ENCODE data around the gene HES5. TPM values are rescaled to one million over a fixed set of nuclear protein-coding genes. Genes with fewer than 3 reads are reported as not detected.

HES5 gene, protein sequence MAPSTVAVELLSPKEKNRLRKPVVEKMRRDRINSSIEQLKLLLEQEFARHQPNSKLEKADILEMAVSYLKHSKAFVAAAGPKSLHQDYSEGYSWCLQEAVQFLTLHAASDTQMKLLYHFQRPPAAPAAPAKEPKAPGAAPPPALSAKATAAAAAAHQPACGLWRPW
- not detected in 2 replicates for total RNA-seq

GRCh38 chr1:2529784-2530512, at the start of gene HES5:
TSS of gene HES5 (minus strand) at chr1:2530263. CDS start at chr1:2530164, 99 bp downstream.

GRCh38 chr1:2556277-2556677, 26.2 kb upstream of the HES5 start, which contains the start of gene TNFRSF14:
TSS of gene TNFRSF14 (plus strand) at chr1:2556371. CDS start at chr1:2556665, 294 bp downstream.

DNA sequence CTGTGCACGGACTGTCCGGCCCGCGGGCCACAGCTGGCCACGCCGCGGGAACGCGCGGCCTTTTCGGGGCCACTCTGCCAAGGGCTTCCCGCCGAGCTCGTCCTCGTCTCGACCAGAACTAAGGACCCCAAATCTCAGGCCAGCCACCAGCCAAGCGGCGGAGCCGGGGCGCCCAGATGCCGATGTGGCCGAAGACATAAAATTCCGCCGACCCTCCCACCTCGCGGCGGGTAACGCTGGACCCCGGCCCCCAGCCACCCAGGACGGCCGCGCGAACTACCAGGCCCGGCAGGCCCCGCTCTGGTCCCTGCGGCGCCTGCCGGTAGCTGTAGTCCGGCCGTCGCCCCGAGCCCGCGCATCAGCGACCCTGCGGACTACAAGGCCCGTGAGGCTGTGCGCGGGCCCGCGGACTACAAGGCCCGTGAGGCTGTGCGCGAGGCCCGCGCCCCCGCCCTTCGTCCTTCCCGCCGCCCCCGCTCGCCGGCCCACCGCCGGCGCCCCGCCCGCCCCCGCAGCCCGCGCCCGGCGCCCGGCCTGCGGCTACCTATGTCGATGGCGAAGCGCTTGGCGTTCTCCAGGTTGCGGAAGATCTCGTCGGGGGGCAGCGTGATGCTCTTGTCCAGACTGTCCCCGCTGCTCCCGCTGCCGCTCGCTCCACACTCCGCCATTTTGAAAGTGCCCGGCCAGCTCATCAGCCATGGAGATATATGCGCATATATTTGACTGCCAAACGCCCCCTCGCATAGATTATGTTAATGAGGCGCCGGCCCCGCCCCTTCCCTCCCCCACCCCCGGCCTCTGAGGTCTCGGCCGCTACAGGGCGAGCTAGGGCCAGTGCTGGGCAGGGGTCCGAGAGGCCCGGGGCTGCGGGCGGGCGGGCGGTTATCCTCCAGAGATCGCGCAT, 3.9 kb downstream of the HES5 start, which contains the start of gene PANK4:
PANK4 (minus strand) TSS at position 677 of the 904 bp plus-strand sequence; CDS start at position 668, 9 bp downstream.

Other genes starting within 250 kb of the HES5 start
- gene MORN1, start 138.7 kb downstream of the HES5 start, total RNA-seq, result 13.1 and 21.2 TPM in 2 replicates
- 88.2 and 107 TPM in 2 replicates for gene RER1, start 138.4 kb downstream of the HES5 start, total RNA-seq
- gene PEX10, start 117.7 kb downstream of the HES5 start, total RNA-seq, result 27.9 and 31.7 TPM in 2 replicates
- gene PLCH2, start 54.0 kb downstream of the HES5 start, total RNA-seq, result under 0.01 and 0.09 TPM in 2 replicates
- 22.6 and 25.8 TPM in 2 replicates for gene PANK4, start 3.7 kb downstream of the HES5 start, total RNA-seq
- 1.8 and 4.8 TPM in 2 replicates for gene TNFRSF14, start 26.1 kb upstream of the HES5 start, total RNA-seq
- gene PRXL2B, start 56.5 kb upstream of the HES5 start, total RNA-seq, result 8.9 and 20.4 TPM in 2 replicates
- gene MMEL1, start 102.8 kb upstream of the HES5 start, total RNA-seq, result 0.37 TPM in 1 of 2 replicates, not detected in the other

Data from smooth muscle cell of the umbilical artery (primary cell).